ENCODE measurements around the gene PDE4A. TPM values are rescaled to one million over a fixed set of nuclear protein-coding genes. Genes with fewer than 3 reads are reported as not detected.
A peak's percentile ranks its signal among the peaks of the same experiment; 100 is the strongest.

PDE4A gene
- total RNA-seq, 1 experiment from 2014 or later, result 3.7 TPM

- no peaks in the 10 kb centered on the region for H3K9me3 ChIP-seq
- Mint-ChIP-seq H3K27me3 (ENCODE audit: insufficient read depth, unreplicated experiment) (peaks cover 32% of the 10 kb centered on the region), H3K27ac (ENCODE audit: unreplicated experiment) (no peak overlapping the region), H3K36me3 (ENCODE audit: insufficient read depth, unreplicated experiment) (peaks cover 9% of the 10 kb centered on the region), H3K4me1 (ENCODE audit: low read depth, unreplicated experiment) (peaks cover 16% of the 10 kb centered on the region), H3K4me3 (ENCODE audit: unreplicated experiment) (peak overlapping the region; percentile 72), H3K9me3 (ENCODE audit: unreplicated experiment) (no peaks in the 10 kb centered on the region)
- peak; percentile 36 to 59 for DNase-seq
- H3K4me1 ChIP-seq, result peaks cover 15% of the 10 kb centered on the region
- H3K36me3 ChIP-seq (ENCODE audit: control insufficient read depth, insufficient read depth, low read length), result no peaks in the 10 kb centered on the region
- BruUV-seq (replicated peaks), result no TSS peak
- peaks cover 7% of the 10 kb centered on the region for H3K27me3 ChIP-seq (replicated peaks; ENCODE audit: control insufficient read depth, insufficient read depth, low read length)
- TF ChIP-seq, protein P1, sequence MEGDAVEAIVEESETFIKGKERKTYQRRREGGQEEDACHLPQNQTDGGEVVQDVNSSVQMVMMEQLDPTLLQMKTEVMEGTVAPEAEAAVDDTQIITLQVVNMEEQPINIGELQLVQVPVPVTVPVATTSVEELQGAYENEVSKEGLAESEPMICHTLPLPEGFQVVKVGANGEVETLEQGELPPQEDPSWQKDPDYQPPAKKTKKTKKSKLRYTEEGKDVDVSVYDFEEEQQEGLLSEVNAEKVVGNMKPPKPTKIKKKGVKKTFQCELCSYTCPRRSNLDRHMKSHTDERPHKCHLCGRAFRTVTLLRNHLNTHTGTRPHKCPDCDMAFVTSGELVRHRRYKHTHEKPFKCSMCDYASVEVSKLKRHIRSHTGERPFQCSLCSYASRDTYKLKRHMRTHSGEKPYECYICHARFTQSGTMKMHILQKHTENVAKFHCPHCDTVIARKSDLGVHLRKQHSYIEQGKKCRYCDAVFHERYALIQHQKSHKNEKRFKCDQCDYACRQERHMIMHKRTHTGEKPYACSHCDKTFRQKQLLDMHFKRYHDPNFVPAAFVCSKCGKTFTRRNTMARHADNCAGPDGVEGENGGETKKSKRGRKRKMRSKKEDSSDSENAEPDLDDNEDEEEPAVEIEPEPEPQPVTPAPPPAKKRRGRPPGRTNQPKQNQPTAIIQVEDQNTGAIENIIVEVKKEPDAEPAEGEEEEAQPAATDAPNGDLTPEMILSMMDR (IDR thresholded peaks at IDR 0.05; ENCODE audit: insufficient read depth in 1 of 2, low read depth in 1 of 2, low read length in 1 of 2, severe bottlenecking in 1 of 2, unreplicated experiment in 1 of 2), result no peak
- peak overlapping the region; percentile 25 for H3K4me3 ChIP-seq (ENCODE audit: low read depth, low read length)
- ChIA-PET POLR2A (no interaction called here), CTCF (no interaction called here)
- intact Hi-C loops (cut with micrococcal nuclease; ENCODE audit: unreplicated experiment), result no loop called here
Observed at GRCh38 chr19:10419646-10420443, 493 bp upstream of the PDE4A start.

DNA sequence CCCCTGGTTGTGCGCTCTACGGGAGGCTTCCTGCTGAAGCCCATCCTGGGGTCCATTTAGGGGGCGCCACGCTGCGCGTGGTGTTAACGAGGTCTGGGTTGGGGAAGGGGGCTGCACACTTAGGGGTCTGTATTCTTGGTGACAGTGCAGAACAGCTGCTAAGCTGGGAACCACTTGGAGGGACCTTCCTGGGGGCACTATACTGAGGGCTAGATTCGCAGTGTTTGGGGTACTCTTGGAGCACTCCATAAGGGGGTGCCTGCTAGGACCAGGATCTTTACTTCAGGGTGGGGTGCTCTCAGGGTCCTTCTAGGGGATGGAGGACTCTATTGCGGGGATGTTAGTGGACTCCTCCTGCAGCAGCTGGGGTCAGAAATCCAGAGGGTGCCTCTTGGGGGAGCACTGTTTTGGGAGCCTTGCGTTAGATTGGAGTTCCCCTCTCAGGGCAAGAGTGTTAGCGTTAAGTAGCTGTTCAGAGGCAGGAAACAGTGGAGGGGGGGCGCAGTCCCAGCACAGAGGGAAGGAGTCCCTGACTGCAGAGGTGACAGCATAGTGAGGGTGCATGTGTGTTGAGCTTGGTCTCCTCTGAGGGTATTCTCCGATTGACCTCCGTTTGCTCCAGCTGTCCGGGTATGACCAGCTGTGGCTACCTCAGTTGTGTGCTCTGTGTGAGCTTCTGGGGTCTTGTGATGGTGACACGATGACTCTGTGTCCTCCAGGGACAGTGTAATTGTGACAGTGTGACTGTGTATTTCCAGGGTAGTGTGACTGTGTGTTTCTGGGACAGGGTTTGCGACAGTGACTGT lies 1.1 kb downstream of the PDE4A start:
- Histone ChIP-seq H3K9me3 (no peaks in the 10 kb centered on the region), H3K27me3 (replicated peaks; ENCODE audit: control insufficient read depth, insufficient read depth, low read length) (peaks cover 7% of the 10 kb centered on the region), H3K36me3 (ENCODE audit: control insufficient read depth, insufficient read depth, low read length) (no peaks in the 10 kb centered on the region), H3K4me3 (ENCODE audit: low read depth, low read length) (no peak overlapping the region), H3K4me1 (peaks cover 15% of the 10 kb centered on the region)
- BruUV-seq (replicated peaks), result no TSS peak
- CTCF ChIA-PET, result interaction anchor here (0.6 kb wide), 2 partner anchors 110 to 223 kb away, joined by 3 to 6 read pairs; no protein-coding TSS in a partner anchor
- H3K4me1 Mint-ChIP-seq (ENCODE audit: low read depth, unreplicated experiment), result peaks cover 16% of the 10 kb centered on the region
- peak overlapping the region; percentile 47 for H3K4me3 Mint-ChIP-seq (ENCODE audit: unreplicated experiment)
- no peaks in the 10 kb centered on the region for H3K9me3 Mint-ChIP-seq (ENCODE audit: unreplicated experiment)
- intact Hi-C loops (cut with micrococcal nuclease; ENCODE audit: unreplicated experiment), result no loop called here
- no peak for DNase-seq
- peaks cover 4% of the 10 kb centered on the region for H3K36me3 Mint-ChIP-seq (ENCODE audit: insufficient read depth, unreplicated experiment)
- POLR2A ChIA-PET, result no interaction called here
- TF ChIP-seq, protein P1 (IDR thresholded peaks at IDR 0.05; ENCODE audit: insufficient read depth in 1 of 2, low read depth in 1 of 2, low read length in 1 of 2, severe bottlenecking in 1 of 2, unreplicated experiment in 1 of 2), result no peak
- no peak overlapping the region for H3K27ac Mint-ChIP-seq (ENCODE audit: unreplicated experiment)
- peaks cover 32% of the 10 kb centered on the region for H3K27me3 Mint-ChIP-seq (ENCODE audit: insufficient read depth, unreplicated experiment)

GRCh38 chr19:10422046-10422461 lies 1.7 kb downstream of the PDE4A start:
- no peak overlapping the region for H3K27ac Mint-ChIP-seq (ENCODE audit: unreplicated experiment)
- Histone ChIP-seq H3K36me3 (ENCODE audit: control insufficient read depth, insufficient read depth, low read length) (no peaks in the 10 kb centered on the region), H3K4me3 (ENCODE audit: low read depth, low read length) (no peak overlapping the region), H3K9me3 (no peaks in the 10 kb centered on the region), H3K27me3 (replicated peaks; ENCODE audit: control insufficient read depth, insufficient read depth, low read length) (peaks cover 7% of the 10 kb centered on the region), H3K4me1 (peaks cover 15% of the 10 kb centered on the region)
- ChIA-PET CTCF (interaction anchor here (0.6 kb wide), 1 partner anchor 110 kb away, joined by 6 read pairs; no protein-coding TSS in a partner anchor), POLR2A (no interaction called here)
- H3K9me3 Mint-ChIP-seq (ENCODE audit: unreplicated experiment), result no peaks in the 10 kb centered on the region
- peaks cover 16% of the 10 kb centered on the region for H3K4me1 Mint-ChIP-seq (ENCODE audit: low read depth, unreplicated experiment)
- no peak for DNase-seq
- intact Hi-C loops (cut with micrococcal nuclease; ENCODE audit: unreplicated experiment), result no loop called here
- no TSS peak for BruUV-seq (replicated peaks)
- H3K4me3 Mint-ChIP-seq (ENCODE audit: unreplicated experiment), result no peak overlapping the region
- H3K36me3 Mint-ChIP-seq (ENCODE audit: insufficient read depth, unreplicated experiment), result no peaks in the 10 kb centered on the region
- H3K27me3 Mint-ChIP-seq (ENCODE audit: insufficient read depth, unreplicated experiment), result peaks cover 30% of the 10 kb centered on the region
- TF ChIP-seq, protein P1 (IDR thresholded peaks at IDR 0.05; ENCODE audit: insufficient read depth in 1 of 2, low read depth in 1 of 2, low read length in 1 of 2, severe bottlenecking in 1 of 2, unreplicated experiment in 1 of 2), result no peak
